GM18505 (cell line): ENCODE data around the gene AKAP17A.

Source experiments
- ATAC-seq: cut with Tn5 transposase; IDR thresholded peaks from one replicate; pipeline ENCODE4 v1.9.1; 2021; ENCODE audit not compliant: unreplicated experiment
- POLR2A ChIP-seq: IDR thresholded peaks from 4 replicates; pipeline ENCODE4 v1.6.1; 2011; ENCODE audit warnings: borderline replicate concordance; ENCODE audit not compliant: insufficient read depth, insufficient read length; ENCODE audit errors: extremely low read depth

AKAP17A gene

GRCh38 chrX:1592470-1593142 is 1.2 kb downstream of the AKAP17A start:
- TF ChIP-seq POLR2A: no peak
- ATAC-seq: peak; percentile 34

GRCh38 chrX:1593286-1594271 is 2.2 kb downstream of the AKAP17A start:
- no peak for ATAC-seq
- TF ChIP-seq POLR2A: no peak

GRCh38 chrX:1595711-1596060 is 4.3 kb downstream of the AKAP17A start:
- no peak for ATAC-seq

GRCh38 chrX:1596676-1597344 is 5.4 kb downstream of the AKAP17A start:
- no peak for ATAC-seq

More at GRCh38 chrX:1595711-1596060, 4.3 kb downstream of the AKAP17A start:
- TF ChIP-seq POLR2A: no peak

GRCh38 chrX:1597345-1598020 is 6.1 kb downstream of the AKAP17A start:
- ATAC-seq: no peak
- no peak for TF ChIP-seq POLR2A

More at GRCh38 chrX:1596676-1597344, 5.4 kb downstream of the AKAP17A start:
- TF ChIP-seq POLR2A: no peak

- no peak for TF ChIP-seq POLR2A
- ATAC-seq: no peak
Measured at GRCh38 chrX:1598021-1598875, 6.8 kb downstream of the AKAP17A start.

- ATAC-seq: no peak
- no peak for TF ChIP-seq POLR2A
Measured at GRCh38 chrX:1598876-1599790, 7.7 kb downstream of the AKAP17A start.

GRCh38 chrX:1599791-1600405 is 8.5 kb downstream of the AKAP17A start:
- no peak for ATAC-seq
- TF ChIP-seq POLR2A: no peak

GRCh38 chrX:1600406-1601050 is 9.1 kb downstream of the AKAP17A start:
- TF ChIP-seq POLR2A: no peak
- ATAC-seq: no peak

- ATAC-seq: no peak
- TF ChIP-seq POLR2A: no peak
Measured at GRCh38 chrX:1601051-1601767, 9.8 kb downstream of the AKAP17A start.

GRCh38 chrX:1601768-1602085 is 10.3 kb downstream of the AKAP17A start:
- no peak for TF ChIP-seq POLR2A
- no peak for ATAC-seq
